ENCODE measurements around the gene OR10D3.
"Not testable (repeated sequence)": the region's sequence is repeated elsewhere in the genome, so short reads cannot be mapped to it uniquely, and the experiment has no call there.

The OR10D3 gene

GRCh38 chr11:124207102-124207792, 24.1 kb downstream of the OR10D3 start:
- DNase-seq (ENCODE audit: insufficient read length, low spot score) (no peak), FAIRE-seq (no peak)
- TF ChIP-seq CTCF (IDR thresholded peaks at IDR 0.05; ENCODE audit: insufficient read depth, missing control alignments), result no peak

GRCh38 chr11:124209824-124210357, 26.7 kb downstream of the OR10D3 start:
- TF ChIP-seq CTCF (IDR thresholded peaks at IDR 0.05; ENCODE audit: insufficient read depth, missing control alignments), result no peak
- FAIRE-seq, result no peak
- DNase-seq (ENCODE audit: insufficient read length, low spot score), result no peak

GRCh38 chr11:124210421-124210820, 27.3 kb downstream of the OR10D3 start:
- no peak for TF ChIP-seq CTCF (IDR thresholded peaks at IDR 0.05; ENCODE audit: insufficient read depth, missing control alignments)
- DNase-seq (ENCODE audit: insufficient read length, low spot score), result no peak
- no peak for FAIRE-seq

- FAIRE-seq, result no peak
- DNase-seq (ENCODE audit: insufficient read length, low spot score), result no peak
- TF ChIP-seq CTCF (IDR thresholded peaks at IDR 0.05; ENCODE audit: insufficient read depth, missing control alignments), result no peak
These were observed 28.2 kb downstream of the OR10D3 start for GRCh38 chr11:124211321-124211720.

GRCh38 chr11:124214027-124214426, 30.9 kb downstream of the OR10D3 start:
- TF ChIP-seq CTCF (IDR thresholded peaks at IDR 0.05; ENCODE audit: insufficient read depth, missing control alignments), result no peak
- FAIRE-seq, result no peak
- DNase-seq (ENCODE audit: insufficient read length, low spot score), result no peak

DNA sequence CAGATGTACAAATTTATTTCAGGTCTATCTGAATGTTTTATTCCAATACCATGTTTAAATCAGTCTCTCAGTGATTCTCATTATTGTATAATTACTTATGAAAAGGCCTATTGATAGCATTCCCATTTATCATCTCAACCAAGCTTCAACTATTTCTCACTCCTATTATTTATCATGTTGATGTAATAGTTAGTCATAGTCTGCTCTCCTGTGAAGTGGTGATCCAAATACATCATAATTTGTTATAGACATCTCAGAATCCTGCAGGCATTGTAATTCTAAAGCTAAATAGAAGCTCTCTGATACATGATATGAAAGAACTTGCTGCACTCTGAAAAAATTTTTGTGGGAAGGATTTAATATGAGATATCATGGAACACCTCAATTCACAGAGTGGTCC, 36.0 kb downstream of the OR10D3 start:
- TF ChIP-seq CTCF (IDR thresholded peaks at IDR 0.05; ENCODE audit: insufficient read depth, missing control alignments), result no peak
- FAIRE-seq, result no peak
- no peak for DNase-seq (ENCODE audit: insufficient read length, low spot score)

DNA sequence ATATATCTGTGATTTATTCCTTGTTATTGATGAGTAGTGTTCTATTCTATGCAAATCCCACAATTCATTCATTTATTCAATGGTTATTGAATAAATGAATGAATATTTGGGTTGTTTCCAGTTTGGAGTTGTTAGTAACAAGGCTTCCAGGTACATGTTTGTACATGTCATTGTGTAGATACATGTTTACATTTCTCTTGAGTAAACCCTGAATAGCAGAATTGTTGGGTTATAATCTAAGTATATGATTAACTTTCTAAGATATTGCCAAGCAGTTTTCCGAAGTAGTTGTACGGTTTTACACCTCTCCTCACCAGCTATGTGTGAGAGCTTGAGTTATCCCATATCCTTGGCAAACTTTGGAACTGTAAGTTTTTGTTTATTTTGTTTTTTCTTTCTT, 39.3 kb downstream of the OR10D3 start:
- DNase-seq (ENCODE audit: insufficient read length, low spot score), result no peak
- no peak for TF ChIP-seq CTCF (IDR thresholded peaks at IDR 0.05; ENCODE audit: insufficient read depth, missing control alignments)
- FAIRE-seq, result peak; percentile 25

- DNase-seq (ENCODE audit: insufficient read length, low spot score); FAIRE-seq: not testable (repeated sequence)
These were observed 41.7 kb downstream of the OR10D3 start for GRCh38 chr11:124224618-124225423.
